DOHH2 (cell line): ENCODE measurements around the gene CCNL2.
"Not testable (repeated sequence)": the region's sequence is repeated elsewhere in the genome, so short reads cannot be mapped to it uniquely, and the experiment has no call there.

ENCODE experiments used
- H3F3A ChIP-seq: fragments of 200-600 bp; sonication (generic), shearing (Covaris generic); 2 replicates; pipeline ENCODE4 v1.6.0; 2016; ENCODE audit warnings: antibody characterized with exemption, mild to moderate bottlenecking; ENCODE audit not compliant: control insufficient read depth, insufficient read depth
- H3K27ac ChIP-seq: fragments of 200-600 bp; sonication (generic); 2 replicates; pipeline ENCODE4 v1.5.1; 2014; ENCODE audit warnings: low read depth, mild to moderate bottlenecking, low read length, moderate library complexity
- H3K27me3 ChIP-seq: fragments of 200-600 bp; sonication (generic); 2 replicates; pipeline ENCODE4 v1.6.1; 2014; ENCODE audit warnings: mild to moderate bottlenecking, low read length, mixed read lengths; ENCODE audit not compliant: control insufficient read depth
- H3K36me3 ChIP-seq: fragments of 200-600 bp; sonication (generic); 2 replicates; pipeline ENCODE4 v1.6.1; 2014; ENCODE audit warnings: mild to moderate bottlenecking, low read length, moderate library complexity, mixed read lengths; ENCODE audit not compliant: control insufficient read depth
- H3K4me1 ChIP-seq: fragments of 200-600 bp; sonication (generic); 2 replicates; pipeline ENCODE4 v1.6.1; 2014; ENCODE audit warnings: mild to moderate bottlenecking, low read length, mixed read lengths; ENCODE audit not compliant: control insufficient read depth
- H3K4me2 ChIP-seq: fragments of 200-600 bp; sonication (generic); 2 replicates; pipeline ENCODE4 v1.6.0; 2014; ENCODE audit warnings: mild to moderate bottlenecking, low read length, moderate library complexity
- H3K4me3 ChIP-seq: fragments of 200-600 bp; sonication (generic); 2 replicates; pipeline ENCODE4 v1.5.1; 2014; ENCODE audit warnings: mild to moderate bottlenecking, low read length, mixed read lengths
- H3K79me2 ChIP-seq: fragments of 200-600 bp; sonication (generic); 2 replicates; pipeline ENCODE4 v1.6.1; 2014; ENCODE audit warnings: mild to moderate bottlenecking, low read length, mixed read lengths; ENCODE audit not compliant: control insufficient read depth
- H3K9me2 ChIP-seq: fragments of 200-600 bp; sonication (generic); replicated peaks from 2 replicates; pipeline ENCODE4 v1.6.1; 2014; ENCODE audit warnings: mild to moderate bottlenecking, low read length, mixed read lengths; ENCODE audit not compliant: control insufficient read depth
- H3K9me3 ChIP-seq: fragments of 200-600 bp; sonication (generic); 2 replicates; pipeline ENCODE4 v1.6.1; 2014; ENCODE audit warnings: antibody characterized with exemption, low read length, mixed read lengths; ENCODE audit not compliant: control insufficient read depth, insufficient read depth
- H4K20me1 ChIP-seq: fragments of 200-600 bp; sonication (generic); 2 replicates; pipeline ENCODE4 v1.6.0; 2014; ENCODE audit warnings: low read depth, mild to moderate bottlenecking, antibody characterized with exemption, low read length, moderate library complexity; ENCODE audit not compliant: control insufficient read depth, insufficient read depth
- EZH2phosphoT487 ChIP-seq: fragments of 200-600 bp; sonication (generic); IDR thresholded peaks from 2 replicates; pipeline ENCODE4 v1.6.1; 2017; ENCODE audit warnings: borderline replicate concordance, mild to moderate bottlenecking, antibody characterized with exemption, low read length, moderate library complexity, mixed read lengths
- TF ChIP-seq, protein P1 (sequence below): fragments of 200-600 bp; sonication (generic); IDR thresholded peaks from one replicate; pipeline ENCODE4 v1.5.1; 2014; ENCODE audit warnings: antibody characterized with exemption, mild to moderate bottlenecking, low read depth, low read length; ENCODE audit not compliant: poor library complexity, severe bottlenecking

Gene CCNL2

DNA sequence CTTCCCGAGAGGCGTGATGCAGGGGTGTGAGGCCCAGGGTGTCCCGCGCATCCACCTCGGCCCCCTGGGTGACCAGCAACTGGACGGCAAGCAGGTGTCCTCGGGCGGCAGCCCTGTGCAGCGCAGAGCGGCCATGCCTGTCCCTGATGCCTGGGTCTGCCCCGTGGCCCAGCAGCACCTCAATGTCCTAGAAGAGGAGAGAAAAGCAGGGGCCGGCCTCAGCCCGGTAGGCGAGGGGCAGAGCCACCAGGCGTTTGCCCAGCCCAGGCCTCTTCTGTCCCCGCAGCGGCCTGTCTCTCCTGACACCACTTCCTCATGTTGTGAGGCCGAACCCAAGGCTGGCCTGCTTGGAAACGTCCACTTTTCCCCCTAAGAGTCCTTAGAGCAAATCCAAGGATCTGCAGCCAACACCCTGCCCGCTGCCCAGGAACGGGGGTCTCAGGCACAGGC, 20.3 kb upstream of the CCNL2 start:
- H3K79me2 ChIP-seq, result no peaks in the 10 kb centered on the region
- no peaks in the 10 kb centered on the region for H3K4me1 ChIP-seq
- no peaks in the 10 kb centered on the region for H3K9me2 ChIP-seq
- TF ChIP-seq, protein P1, sequence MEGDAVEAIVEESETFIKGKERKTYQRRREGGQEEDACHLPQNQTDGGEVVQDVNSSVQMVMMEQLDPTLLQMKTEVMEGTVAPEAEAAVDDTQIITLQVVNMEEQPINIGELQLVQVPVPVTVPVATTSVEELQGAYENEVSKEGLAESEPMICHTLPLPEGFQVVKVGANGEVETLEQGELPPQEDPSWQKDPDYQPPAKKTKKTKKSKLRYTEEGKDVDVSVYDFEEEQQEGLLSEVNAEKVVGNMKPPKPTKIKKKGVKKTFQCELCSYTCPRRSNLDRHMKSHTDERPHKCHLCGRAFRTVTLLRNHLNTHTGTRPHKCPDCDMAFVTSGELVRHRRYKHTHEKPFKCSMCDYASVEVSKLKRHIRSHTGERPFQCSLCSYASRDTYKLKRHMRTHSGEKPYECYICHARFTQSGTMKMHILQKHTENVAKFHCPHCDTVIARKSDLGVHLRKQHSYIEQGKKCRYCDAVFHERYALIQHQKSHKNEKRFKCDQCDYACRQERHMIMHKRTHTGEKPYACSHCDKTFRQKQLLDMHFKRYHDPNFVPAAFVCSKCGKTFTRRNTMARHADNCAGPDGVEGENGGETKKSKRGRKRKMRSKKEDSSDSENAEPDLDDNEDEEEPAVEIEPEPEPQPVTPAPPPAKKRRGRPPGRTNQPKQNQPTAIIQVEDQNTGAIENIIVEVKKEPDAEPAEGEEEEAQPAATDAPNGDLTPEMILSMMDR, result no peak
- TF ChIP-seq EZH2phosphoT487, result no peak
- H3K27me3 ChIP-seq, result 0 out of 2 replicates have a peak, but pooled peaks cover 7% of the 10 kb centered on the region
- H4K20me1 ChIP-seq, result 0 out of 2 replicates have a peak, but pooled peaks cover 3% of the 10 kb centered on the region
- H3K4me3 ChIP-seq, result no peak overlapping the region
- H3K4me2 ChIP-seq, result no peak overlapping the region
- H3F3A ChIP-seq, result no peaks in the 10 kb centered on the region
- H3K36me3 ChIP-seq, result no peaks in the 10 kb centered on the region
- H3K27ac ChIP-seq, result no peak overlapping the region
- no peaks in the 10 kb centered on the region for H3K9me3 ChIP-seq

DNA sequence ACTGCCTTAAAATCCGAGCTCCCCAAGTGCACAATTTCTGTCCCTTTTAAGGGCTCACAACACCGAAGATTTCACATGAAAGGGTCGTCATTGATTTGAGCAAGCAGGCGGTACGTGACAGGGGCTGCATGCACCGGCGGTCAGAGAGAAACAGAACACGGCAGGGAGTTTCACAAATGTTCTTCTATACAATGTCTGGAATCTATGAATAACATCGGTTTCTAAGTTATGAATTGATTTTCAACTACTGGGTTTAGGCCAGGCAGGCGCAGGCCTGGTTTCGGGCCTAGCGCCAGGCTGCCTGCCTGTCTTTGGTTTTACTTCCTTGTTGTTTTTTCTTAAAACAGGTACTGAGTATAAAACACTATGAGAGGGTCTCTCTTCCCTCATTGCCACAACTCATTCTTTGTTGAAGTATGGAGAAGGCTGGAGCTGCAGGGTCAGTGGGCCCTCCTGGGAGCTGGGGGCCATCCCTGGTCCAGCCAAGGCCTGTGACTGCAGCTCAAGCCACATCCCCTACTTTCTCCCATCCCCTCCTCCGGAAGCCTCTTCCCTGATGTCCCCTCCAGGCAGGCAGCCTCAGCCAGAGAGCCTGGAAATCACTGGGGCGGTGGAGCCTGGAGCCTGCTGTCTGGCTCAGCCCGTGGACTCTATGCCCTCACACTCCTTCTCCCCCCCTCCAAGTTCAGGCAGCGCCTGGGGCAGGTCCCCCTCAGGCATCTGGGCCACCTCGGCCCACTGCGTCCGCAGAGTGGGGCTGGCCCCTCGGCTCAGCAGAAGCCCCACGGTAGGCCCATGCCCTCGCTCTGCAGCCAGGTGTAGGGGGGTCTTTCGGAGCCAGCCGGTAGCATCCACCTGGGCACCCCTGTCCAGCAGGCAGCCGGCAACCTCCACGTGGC, 19.6 kb upstream of the CCNL2 start:
- 0 out of 2 replicates have a peak, but pooled peaks cover 7% of the 10 kb centered on the region for H3K27me3 ChIP-seq
- H3F3A ChIP-seq, result no peaks in the 10 kb centered on the region
- H3K4me3 ChIP-seq, result no peak overlapping the region
- no peak overlapping the region for H3K4me2 ChIP-seq
- no peaks in the 10 kb centered on the region for H3K9me3 ChIP-seq
- H3K36me3 ChIP-seq, result no peaks in the 10 kb centered on the region
- H3K27ac ChIP-seq, result no peak overlapping the region
- no peaks in the 10 kb centered on the region for H3K79me2 ChIP-seq
- TF ChIP-seq, protein P1, result no peak
- no peak for TF ChIP-seq EZH2phosphoT487
- 0 out of 2 replicates have a peak, but pooled peaks cover 3% of the 10 kb centered on the region for H4K20me1 ChIP-seq
- H3K4me1 ChIP-seq, result no peaks in the 10 kb centered on the region
- no peaks in the 10 kb centered on the region for H3K9me2 ChIP-seq

DNA sequence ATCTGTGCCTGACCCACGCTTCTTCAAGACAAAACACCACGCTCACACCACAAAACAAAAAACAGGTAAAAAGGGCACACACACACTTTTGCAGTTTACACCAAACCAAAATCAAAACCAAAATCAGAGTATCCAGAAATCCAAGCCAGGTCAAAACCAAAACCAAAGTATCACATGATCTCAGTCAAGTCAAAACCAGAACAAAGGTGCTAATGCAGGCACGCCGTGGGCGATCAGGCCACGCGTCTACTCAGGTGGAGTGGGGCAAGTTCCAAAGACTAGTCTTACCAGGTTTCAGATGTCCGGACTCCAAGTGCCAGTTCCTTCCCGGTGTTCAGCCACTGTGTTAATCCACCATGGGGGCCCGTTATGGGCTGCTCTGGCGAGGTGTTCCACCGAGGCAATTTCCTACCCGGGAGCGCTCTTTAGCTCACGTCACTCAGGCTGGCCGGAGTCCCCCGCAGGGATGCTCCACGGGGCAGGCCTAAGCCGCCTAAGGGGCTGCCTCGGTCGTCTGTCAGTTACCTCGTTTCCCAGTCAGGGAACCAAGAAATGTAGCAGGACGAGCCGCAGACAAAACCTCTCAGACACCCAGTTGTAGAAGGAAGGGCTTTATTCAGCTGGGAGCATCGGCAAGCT, 18.8 kb upstream of the CCNL2 start:
- H3F3A ChIP-seq, H3K27me3 ChIP-seq, H3K4me1 ChIP-seq, H3K9me3 ChIP-seq, H3K36me3 ChIP-seq, H3K27ac ChIP-seq, H3K79me2 ChIP-seq, H4K20me1 ChIP-seq, H3K9me2 ChIP-seq, H3K4me2 ChIP-seq, H3K4me3 ChIP-seq: not testable (repeated sequence)

DNA sequence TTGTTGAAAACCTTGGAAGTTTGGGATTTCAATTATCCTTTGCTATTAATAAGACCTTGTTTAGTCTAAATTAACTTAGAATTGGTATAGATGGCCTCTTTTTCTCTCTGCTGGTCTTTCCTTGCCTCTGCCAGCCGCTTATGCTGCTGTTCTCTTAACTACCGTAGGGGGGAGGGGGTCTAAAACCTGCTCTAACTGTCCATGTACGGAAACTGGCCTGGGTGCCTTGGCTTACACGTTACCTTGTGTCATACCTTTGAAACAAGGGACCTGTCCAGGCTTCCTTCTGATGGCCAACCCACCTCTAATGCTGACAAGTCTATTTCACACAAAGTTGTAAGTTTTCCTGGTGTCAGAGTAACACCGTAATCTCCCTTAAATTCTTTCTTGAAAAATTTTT, 18.3 kb upstream of the CCNL2 start:
- not testable (repeated sequence) for H3K27me3 ChIP-seq, H3K27ac ChIP-seq, H4K20me1 ChIP-seq, H3K9me3 ChIP-seq, H3K4me1 ChIP-seq, H3K4me3 ChIP-seq, H3K4me2 ChIP-seq, H3K9me2 ChIP-seq, H3K79me2 ChIP-seq, H3F3A ChIP-seq, H3K36me3 ChIP-seq
